ENCODE results near the gene ADM2.
A peak's percentile ranks its signal among the peaks of the same experiment; 100 is the strongest.
"Not testable (repeated sequence)": the region's sequence is repeated elsewhere in the genome, so short reads cannot be mapped to it uniquely, and the experiment has no call there.

The ADM2 gene

DNA sequence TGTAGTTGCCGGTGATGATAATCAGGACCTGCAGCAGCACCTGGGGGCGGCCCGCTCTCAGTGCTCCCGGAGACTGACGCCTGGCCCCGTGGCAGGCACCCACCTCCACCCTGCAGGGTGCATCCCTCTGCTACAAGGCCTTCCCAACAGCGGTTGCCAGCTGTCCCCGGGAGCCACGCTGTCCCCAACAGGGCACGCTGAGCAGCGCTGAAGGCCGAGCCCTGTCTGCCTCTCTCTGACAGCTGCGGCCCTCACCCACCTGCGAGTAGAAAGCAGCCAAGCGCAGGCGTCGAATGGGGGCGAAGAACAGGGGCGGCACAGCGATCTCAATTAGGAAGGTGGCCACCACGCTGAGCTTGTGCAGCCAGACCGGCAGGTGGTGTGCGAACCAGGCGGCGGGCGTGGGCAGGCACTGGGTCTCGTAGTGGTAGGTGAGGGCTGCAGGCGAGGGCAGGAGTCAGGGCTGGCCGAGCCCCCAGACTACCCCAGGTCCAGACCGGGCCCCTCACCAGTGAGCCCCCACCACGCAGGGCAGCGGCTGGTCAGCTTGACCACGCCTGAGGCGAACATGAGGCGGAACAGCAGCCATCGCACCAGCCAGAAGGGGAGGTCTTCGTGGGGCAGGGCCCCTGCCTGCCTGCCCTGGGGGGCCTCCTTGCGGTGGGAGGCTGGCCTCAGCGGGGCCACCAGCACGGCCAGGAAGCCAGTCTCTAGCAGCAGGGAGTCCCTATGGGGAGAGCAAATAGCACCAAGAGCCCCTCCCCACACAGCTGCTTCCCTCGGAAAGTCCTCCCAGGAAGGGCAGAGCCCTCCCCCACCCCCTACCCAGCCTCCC lies 24.6 kb downstream of the ADM2 start:
- no peak for DNase-seq (ENCODE audit: low read depth, low spot score)

DNA sequence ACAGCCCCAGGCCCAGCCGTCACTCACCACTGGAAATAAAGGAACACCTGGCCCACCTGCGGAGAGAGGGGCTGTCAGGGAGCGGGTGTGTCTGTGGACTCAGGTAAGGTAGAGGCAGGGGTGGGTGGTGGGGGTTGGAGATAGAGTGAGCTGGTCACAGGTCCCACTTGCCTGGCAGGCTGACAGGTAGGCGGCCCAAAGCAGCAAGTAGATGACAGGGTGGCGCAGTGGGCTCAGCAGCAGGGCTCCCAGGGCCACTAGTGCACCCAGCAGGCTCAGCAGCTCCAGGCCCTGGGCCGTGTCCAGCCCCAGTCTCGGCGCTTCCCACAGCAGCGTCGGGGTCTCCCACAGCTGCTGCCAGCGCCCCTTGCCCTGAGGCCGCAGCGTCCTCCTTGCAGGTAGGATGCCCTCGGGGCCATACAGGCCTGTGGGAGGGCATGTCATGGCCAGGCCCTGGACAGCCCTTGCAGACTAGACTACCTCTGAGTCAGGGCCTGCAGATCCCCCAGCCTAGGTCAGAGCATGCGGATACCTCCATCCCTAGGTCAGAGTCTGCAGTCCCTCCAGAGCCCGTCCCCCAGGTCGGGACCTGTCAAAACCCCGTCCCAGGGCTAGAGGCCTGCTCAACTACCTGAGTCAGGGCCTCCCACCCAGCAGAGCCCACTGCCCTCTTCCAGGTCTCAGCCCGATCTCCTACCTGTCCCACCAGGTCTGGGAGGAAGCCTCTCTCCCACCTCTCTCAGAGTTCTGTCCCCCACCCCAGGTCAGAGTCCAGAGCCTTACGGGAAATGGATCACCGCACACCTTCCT lies 25.5 kb downstream of the ADM2 start:
- DNase-seq (ENCODE audit: low read depth, low spot score): no peak

DNA sequence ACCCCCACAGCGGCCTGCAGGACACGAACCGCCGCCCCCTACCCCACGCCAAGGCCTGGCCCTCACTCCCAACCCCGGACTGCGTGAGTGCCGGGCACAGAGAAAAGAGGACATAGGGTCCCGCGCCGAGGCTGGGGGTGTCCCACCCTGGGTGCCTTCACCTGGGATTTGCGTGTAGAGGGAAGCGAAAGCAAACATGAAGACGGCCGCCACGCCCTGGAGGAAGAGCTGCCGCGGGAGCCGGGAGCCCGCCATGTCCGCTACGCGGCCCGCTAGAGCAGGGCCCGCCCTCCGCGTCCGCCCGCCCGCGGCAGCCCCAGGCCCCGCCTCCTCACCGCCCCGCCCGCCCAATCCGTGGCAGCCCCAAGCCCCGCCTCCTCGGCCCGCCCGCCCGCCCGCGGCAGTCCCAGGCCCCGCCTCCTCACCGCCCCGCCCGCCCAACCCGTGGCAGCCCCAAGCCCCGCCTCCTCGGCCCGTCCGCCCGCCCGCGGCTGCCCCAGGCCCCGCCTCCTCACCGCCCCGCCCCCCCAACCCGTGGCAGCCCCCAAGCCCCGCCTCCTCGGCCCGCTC lies 26.2 kb downstream of the ADM2 start, which contains the start of gene LMF2:
LMF2 (minus strand) TSS at position 282 of the 570 bp plus-strand sequence; CDS start at position 255, 27 bp downstream.
- DNase-seq (ENCODE audit: low read depth, low spot score): no peak

DNA sequence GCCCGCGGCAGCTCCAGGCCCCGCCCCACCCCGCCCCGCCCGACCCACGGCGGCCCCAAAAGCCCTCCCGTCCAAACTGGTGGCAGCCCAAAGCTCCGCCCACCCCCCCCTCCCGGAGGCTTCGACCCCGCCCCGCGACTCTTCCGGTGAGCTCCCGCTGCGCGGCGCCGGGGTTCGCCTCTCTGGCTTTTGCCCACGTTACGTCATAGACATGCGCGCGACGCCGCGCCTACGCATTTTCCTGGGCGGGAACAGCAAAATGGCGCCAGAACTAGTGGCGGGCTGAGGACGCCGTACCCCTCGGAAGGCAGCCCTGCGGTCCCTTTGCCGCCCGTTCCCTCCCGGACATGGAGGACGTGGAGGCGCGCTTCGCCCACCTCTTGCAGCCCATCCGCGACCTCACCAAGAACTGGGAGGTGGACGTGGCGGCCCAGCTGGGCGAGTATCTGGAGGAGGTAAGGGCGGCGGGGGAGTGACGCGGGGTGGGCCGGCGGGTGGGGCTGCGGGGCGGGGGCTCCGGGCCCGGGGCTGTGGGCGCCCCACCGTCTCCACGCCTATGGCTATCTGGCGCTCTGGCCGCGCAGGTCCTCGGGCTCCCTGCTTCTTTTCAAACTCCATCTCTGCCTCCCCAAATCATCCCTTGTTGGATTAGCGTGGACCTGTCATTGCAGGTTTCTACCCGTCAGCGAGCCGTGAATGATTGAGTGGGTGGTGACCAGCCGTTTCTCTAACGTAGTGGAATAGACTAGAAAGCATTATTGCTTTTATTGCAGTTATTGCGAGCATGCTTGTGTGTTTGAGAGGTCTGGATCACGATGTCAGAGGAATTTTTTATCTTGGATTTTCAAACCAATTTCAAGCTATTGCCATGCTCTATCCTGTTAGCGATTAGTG lies 26.9 kb downstream of the ADM2 start, which contains the start of gene NCAPH2:
NCAPH2 (plus strand) TSS at position 234 of the 894 bp plus-strand sequence; CDS start at position 348, 114 bp downstream.
- peak; percentile 85 for DNase-seq (ENCODE audit: low read depth, low spot score)

DNA sequence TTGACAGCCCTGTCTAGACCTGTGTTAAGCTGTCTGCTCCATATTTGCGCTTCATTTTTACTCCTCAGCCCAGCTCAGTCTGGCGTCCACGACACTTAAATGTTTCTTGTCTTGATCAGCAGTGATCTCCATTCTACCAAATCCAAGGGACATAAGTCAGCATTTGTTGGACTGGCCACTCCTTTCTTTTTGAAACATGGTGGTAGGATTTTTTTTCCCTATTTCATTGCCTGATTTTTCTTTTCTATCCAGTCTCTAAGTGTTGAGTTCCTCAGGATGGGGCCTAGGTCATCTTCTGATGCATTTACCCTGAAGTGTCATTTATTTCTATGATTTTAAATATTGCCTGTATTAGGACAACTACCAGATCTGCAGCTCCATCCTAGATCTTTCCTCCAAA lies 27.6 kb downstream of the ADM2 start:
- no peak for DNase-seq (ENCODE audit: low read depth, low spot score)

DNA sequence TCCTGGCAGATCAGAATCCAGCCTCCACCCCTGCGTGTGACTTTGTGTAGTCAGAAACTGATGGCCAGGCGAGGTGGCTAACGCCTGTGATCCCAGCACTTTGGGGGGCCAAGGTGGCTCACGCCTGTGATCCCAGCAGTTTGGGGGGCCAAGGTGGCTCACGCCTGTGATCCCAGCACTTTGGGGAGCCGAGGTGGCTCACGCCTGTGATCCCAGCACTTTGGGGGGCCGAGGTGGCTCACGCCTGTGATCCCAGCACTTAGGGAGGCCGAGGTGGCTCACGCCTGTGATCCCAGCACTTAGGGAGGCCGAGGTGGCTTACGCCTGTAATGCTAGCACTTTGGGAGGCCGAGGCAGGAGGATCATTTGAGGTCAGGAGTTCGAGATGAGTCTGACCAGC lies 31.8 kb downstream of the ADM2 start:
- DNase-seq (ENCODE audit: low read depth, low spot score): no peak

DNA sequence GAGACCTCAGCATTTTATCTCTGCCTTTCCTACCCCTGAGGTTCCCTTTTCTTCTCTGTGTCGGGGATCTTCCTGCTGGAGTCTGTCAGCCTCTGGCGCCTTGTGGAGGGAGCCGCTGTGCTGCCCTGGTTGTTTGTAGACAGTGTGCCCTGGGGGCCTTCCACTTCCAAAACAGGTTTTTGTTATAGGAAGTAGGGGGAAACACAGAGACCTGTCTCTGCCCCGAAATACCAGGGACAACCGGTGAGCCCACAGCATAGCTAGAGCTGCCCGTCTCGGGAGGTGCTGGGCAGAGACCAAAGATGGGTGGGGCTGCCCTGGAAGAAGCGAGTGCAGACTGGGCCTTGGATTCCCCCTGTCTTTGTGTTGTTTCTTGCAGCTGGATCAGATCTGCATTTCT lies 34.7 kb downstream of the ADM2 start:
- no peak for DNase-seq (ENCODE audit: low read depth, low spot score)

DNA sequence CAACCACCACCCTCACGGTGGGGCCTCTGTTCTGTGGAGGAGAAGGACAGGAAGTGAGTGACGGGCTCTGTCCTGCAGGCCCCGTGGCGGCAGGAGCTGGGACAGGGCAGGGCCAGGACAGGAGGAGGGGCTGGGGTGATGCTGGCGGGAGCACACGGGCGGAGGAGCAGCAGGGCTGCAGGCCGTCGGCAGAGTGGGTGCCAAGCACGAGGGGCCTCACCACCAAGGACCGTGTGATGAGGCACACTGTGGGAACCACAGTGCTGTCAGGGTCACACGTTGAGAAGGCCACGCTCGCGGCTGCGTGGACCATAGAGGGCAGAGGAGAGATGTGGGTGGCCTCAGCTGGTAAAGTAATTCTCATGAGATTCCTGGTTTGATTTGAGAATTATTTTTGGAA lies 35.5 kb downstream of the ADM2 start:
- no peak for DNase-seq (ENCODE audit: low read depth, low spot score)

DNA sequence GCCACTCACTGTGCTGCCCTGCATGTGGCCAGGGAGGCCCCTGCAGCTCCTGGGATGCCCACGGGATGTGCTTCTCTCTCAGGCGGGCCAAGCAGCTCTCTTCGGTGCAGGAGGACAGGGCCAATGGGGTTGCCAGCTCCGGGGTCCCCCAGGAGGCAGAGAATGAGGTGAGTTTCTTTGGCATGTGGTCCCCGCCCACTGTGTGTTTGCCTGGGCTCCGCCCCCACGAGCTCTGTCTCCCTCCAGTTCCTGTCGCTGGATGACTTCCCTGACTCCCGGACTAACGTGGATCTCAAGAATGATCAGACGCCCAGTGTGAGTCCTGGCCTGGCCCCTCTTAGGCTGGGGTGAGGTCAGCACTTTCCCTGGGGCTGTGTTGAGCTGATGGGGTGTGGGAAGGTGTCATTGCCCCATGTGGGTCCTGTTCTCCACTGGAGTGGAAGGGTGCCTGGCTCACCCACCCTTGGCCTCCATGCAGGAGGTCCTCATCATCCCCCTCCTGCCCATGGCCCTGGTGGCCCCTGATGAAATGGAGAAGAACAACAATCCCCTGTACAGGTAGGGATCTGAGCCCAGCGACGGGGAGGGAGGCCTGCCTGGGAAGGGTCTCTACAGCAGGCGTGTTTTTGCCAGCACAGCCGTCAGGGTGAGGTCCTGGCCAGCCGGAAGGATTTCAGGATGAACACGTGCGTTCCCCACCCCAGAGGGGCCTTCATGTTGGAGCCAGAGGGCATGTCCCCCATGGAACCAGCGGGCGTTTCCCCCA lies 36.3 kb downstream of the ADM2 start:
- no peak for DNase-seq (ENCODE audit: low read depth, low spot score)

DNA sequence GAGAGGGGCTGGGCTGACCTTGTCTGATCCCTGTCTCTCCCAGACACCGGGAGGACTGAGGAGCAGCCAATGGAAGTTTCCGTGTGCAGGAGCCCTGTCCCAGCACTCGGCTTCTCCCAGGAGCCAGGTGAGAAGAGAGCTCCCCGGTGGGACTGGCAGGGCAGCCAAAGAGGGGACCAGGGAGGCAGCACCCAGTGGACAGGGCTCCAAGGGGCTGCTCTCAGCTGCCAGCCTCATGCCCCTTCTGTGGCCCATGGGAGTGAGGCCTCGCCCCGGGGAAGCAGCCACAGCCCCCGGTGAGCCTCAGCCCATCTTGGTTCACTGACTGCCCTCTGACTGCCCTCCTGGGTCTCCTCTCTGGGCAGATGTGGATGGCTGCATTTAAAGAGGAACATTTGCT lies 37.3 kb downstream of the ADM2 start:
- DNase-seq (ENCODE audit: low read depth, low spot score): no peak

DNA sequence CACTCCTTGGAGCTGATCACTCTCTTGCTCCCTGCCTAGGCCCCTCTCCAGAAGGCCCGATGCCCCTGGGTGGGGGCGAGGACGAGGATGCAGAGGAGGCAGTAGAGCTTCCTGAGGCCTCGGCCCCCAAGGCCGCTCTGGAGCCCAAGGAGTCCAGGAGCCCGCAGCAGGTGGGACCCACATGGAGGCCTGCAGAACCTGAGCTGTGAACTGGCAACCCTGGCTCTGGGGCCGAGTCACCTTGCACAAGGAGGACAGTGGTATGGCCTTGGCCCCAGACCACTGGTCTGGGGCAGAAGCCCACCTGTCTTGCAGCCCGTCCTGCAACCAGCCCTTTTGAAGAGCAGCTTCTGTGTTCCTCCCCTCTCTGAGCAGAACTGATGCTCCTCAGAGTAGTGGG lies 37.8 kb downstream of the ADM2 start:
- no peak for DNase-seq (ENCODE audit: low read depth, low spot score)

DNA sequence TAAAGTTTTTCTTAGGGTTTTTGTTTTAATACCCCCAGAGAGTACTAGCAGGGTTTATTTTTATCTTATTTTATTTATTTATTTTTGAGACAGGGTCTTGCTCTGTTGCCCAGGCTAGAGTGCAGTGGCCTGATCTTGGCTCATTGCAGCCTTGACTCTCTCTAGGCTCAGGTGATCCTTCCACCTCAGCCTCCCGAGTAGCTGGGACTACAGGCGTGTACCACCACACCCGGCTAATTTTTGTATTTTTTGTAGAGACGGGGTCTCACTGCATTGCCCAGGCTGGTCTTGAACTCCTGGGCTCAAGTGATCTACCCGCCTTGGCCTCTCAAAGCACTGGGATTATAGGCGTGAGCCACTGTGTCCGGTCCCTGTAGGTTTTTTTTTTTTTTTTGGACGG lies 38.8 kb downstream of the ADM2 start:
- DNase-seq (ENCODE audit: low read depth, low spot score): not testable (repeated sequence)

DNA sequence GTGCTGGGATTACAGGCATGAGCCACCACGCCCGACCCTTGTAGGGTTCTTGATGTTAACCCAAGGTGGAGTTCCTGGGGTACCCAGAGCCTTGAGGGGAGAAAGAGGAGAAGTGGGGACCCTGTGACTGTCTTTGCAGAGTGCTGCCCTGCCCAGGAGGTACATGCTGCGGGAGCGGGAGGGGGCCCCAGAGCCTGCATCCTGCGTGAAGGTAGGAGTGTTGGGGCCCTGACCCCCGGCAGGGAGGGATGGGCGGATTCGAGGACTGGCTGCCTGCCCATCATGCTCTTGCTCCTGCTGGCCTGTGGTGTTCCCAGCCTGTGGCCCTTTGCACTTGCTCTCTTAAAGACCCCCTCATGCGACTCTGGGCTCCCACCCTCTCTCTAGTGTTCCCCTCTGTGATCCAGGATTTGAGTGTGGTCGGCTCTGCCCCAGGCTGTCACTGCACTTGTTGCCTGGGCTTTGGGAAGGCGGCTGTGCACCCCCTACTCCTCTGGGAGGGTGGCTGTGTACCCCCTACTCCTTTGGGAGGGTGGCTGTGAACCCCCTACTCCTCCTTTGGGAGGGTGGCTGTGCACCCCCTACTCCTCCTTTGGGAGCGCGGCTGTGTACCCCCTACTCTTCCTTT lies 39.6 kb downstream of the ADM2 start:
- no peak for DNase-seq (ENCODE audit: low read depth, low spot score)

DNA sequence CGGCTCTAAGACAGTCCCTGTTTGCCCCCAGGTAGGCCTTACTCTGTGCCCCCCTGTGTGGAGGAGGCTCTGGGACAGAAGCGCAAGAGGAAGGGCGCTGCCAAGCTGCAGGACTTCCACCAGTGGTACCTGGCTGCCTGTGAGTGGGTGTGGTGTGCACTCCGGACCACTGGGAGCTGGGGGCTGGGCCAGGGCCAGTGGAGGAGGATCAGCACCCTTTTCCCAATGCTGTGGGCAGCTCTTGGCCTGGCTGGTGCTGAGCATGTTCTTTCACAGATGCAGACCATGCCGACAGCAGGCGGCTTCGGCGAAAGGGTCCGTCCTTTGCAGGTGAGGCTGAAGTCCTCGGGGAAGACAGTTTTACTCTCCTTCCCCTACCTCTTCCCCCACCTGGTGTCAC lies 40.4 kb downstream of the ADM2 start:
- no peak for DNase-seq (ENCODE audit: low read depth, low spot score)

DNA sequence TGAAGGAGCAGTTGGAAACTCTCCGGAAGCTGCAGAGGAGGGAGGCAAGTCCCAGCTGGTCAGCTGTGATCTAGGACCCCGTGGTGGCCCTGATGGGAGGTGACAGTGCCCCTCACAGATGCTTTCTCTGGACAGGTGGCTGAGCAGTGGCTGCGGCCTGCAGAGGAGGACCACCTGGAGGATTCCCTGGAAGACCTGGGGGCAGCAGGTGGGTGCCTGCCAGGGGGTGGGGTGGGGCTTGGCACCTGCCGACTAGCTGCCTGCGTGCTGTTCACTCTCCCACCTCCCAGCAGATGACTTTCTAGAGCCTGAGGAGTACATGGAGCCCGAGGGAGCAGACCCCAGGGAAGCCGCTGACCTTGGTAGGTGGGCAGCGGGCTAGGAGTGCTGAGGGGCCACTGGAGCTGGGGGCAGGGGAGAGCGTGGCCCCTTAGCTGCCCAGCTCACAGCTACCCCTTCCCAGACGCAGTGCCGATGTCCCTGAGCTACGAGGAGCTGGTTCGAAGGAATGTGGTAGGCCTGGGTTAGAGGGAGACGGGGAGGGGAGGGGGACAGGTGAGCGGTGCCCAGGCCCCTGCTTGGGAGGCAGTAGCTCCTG lies 41.0 kb downstream of the ADM2 start:
- DNase-seq (ENCODE audit: low read depth, low spot score): no peak

DNA sequence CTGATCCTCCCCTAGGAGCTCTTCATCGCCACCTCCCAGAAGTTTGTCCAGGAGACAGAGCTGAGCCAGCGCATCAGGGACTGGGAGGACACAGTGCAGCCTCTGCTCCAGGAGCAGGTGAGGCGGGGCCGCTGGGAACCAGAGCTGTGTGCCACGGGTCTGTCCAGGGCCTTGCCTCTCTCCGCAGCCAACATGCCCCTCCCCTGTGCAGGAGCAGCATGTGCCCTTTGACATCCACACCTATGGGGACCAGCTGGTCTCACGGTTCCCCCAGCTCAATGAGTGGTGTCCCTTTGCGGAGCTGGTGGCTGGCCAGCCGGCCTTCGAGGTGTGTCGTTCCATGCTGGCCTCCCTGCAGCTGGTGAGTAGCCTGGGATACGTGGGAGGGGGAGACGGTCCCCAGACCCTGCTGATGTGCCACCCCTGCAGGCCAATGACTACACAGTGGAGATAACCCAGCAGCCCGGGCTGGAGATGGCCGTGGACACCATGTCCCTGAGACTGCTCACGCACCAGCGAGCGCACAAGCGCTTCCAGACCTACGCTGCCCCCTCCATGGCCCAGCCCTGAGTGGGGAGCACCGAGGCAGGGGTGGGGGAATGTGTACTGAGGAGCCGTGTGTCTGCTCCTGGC lies 41.6 kb downstream of the ADM2 start:
- DNase-seq (ENCODE audit: low read depth, low spot score): no peak

DNA sequence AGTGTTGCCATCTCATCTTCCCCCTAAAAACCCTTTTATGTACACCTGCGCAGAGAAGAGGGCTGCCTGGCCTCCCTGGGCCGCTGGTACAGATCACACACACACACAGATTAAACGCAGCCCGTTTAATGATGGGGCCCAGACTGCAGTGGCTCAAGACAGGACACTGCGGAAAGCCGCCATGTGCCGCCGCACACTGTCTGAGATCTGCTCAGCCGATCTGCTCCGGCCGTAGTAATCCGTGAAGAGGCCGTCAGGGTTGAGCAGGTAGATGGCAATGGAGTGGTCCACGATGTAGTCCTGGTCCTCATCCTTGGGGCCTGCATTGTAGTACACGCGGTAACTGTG lies 42.1 kb downstream of the ADM2 start:
- DNase-seq (ENCODE audit: low read depth, low spot score): no peak

DNA sequence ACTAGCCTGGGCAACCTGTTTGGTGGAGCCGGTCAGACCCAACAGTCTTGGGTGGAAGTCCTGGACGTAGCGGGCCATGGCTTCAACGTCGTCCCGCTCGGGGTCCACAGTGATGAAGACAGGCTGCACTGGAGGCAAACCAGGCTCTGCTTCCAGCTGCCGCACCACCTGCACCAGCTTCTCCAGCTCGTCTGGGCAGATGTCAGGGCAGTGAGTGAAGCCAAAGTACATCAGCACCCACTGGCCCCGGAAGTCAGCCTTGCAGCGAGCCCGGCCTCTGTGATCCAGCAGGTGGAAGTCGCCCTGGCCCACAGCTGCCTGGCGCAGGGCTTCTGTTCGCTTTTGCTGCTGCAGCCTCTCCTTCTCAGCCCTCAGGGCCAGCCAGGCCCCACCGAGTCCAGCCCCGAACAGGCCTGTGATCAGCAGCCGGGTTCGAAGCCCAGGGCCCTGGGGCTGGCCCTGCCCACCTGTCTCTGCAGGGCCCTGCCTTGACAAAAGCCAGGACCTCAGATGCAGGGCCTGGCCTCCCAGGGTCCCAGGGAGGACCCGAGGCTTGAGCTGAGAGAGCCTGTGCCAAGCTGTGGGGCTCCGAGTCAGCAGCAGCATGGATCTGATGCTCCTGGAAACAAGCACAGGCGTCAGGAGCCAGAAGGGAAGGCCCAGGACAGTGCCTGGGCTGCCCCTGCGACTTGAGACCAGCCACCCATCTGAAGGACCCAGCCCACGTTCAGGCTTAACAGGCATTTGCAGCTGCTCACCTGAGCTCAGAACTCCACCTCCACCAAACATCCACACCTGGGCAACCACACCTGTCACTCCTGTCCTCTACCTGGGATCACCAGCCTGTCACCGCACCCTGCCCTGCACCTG lies 42.7 kb downstream of the ADM2 start:
- no peak for DNase-seq (ENCODE audit: low read depth, low spot score)

All from brain pericyte (primary cell).